PC-9 (cell line): ENCODE measurements around the gene ARCN1. TPM values are rescaled to one million over a fixed set of nuclear protein-coding genes. Genes with fewer than 3 reads are reported as not detected.
"Not testable (repeated sequence)": the region's sequence is repeated elsewhere in the genome, so short reads cannot be mapped to it uniquely, and the experiment has no call there.

ENCODE experiments used
- BruUV-seq: library from RNA; stranded (reverse); fragments of 400-500 nt; replicated peaks from 2 replicates; lab custom pipeline; 2021; lab: Mats Ljungman, UMichigan
- CTCF ChIA-PET: fragments of 300-600 bp; sonication (Branson Sonifier 250); formaldehyde crosslinking; loops from one replicate; lab custom pipeline; 2022; ENCODE audit warnings: antibody characterized with exemption; lab: Charles Lee
- POLR2A ChIA-PET: fragments of 300-600 bp; sonication (Branson Sonifier 250); formaldehyde crosslinking; loops from one replicate; lab custom pipeline; 2022; ENCODE audit warnings: antibody characterized with exemption; ENCODE audit not compliant: unreplicated experiment; lab: Charles Lee
- DNase-seq, 2 experiments: peaks; one replicate each; pipeline versions ENCODE4 v3.0.0 to v3.0.0-alpha.2; 2015 to 2022; ENCODE audit warnings: mixed read lengths in 1 of 2
- H2AFZ ChIP-seq: fragments of 200-600 bp; sonication (generic); 2 replicates; pipeline ENCODE4 v1.8.1; 2017; ENCODE audit warnings: antibody characterized with exemption
- H3F3A ChIP-seq: fragments of 200-600 bp; sonication (generic); 2 replicates; pipeline ENCODE4 v1.8.1; 2017; ENCODE audit warnings: antibody characterized with exemption, mild to moderate bottlenecking, low read depth; ENCODE audit not compliant: insufficient read depth
- H3K27ac ChIP-seq: fragments of 200-600 bp; sonication (generic); 2 replicates; pipeline ENCODE4 v1.6.1; 2016; ENCODE audit warnings: mixed run types
- H3K27me3 ChIP-seq: fragments of 200-600 bp; sonication (generic); 2 replicates; pipeline ENCODE4 v1.6.1; 2016; ENCODE audit warnings: low read depth, mixed run types; ENCODE audit not compliant: insufficient read depth
- H3K36me3 ChIP-seq: fragments of 200-600 bp; sonication (generic); 2 replicates; pipeline ENCODE4 v1.6.1; 2016; ENCODE audit warnings: low read depth, mixed run types
- H3K4me1 ChIP-seq: fragments of 200-600 bp; sonication (generic); replicated peaks from 2 replicates; pipeline ENCODE4 v1.6.1; 2016; ENCODE audit warnings: mixed run types; ENCODE audit not compliant: insufficient read depth
- H3K4me2 ChIP-seq: fragments of 200-600 bp; sonication (generic); 2 replicates; pipeline ENCODE4 v1.6.1; 2017; ENCODE audit warnings: mixed run types
- H3K4me3 ChIP-seq: fragments of 200-600 bp; sonication (generic); 2 replicates; pipeline ENCODE4 v1.6.1; 2016; ENCODE audit warnings: mixed run types
- H3K79me2 ChIP-seq: fragments of 200-600 bp; sonication (generic); 2 replicates; pipeline ENCODE4 v1.6.1; 2017; ENCODE audit warnings: low read depth, mixed run types
- H3K9me2 ChIP-seq: fragments of 200-600 bp; sonication (generic); 2 replicates; pipeline ENCODE4 v1.8.1; 2017; ENCODE audit warnings: mild to moderate bottlenecking; ENCODE audit not compliant: insufficient read depth
- H3K9me3 ChIP-seq: fragments of 200-600 bp; sonication (generic); 2 replicates; pipeline ENCODE4 v1.8.1; 2016; ENCODE audit warnings: low read depth; ENCODE audit not compliant: insufficient read depth
- H4K20me1 ChIP-seq: fragments of 200-600 bp; sonication (generic); 2 replicates; pipeline ENCODE4 v1.8.1; 2017; ENCODE audit not compliant: insufficient read depth
- EZH2 ChIP-seq: fragments of 200-600 bp; sonication (generic); IDR thresholded peaks from 2 replicates; pipeline ENCODE4 v1.8.0; 2017; ENCODE audit warnings: antibody characterized with exemption, low read depth
- intact Hi-C: fragments of 100-400 bp; cut with micrococcal nuclease; formaldehyde crosslinking; loops from one replicate; pipeline ENCODE4 v1.10.0; 2022; ENCODE audit not compliant: unreplicated experiment
- total RNA-seq: library from RNA; stranded (reverse); gene quantifications from 2 replicates; pipeline ENCODE4 v1.2.3, GENCODE V29; 2021
- TF ChIP-seq, protein P1 (sequence below): fragments of 200-600 bp; sonication (generic); conservative IDR thresholded peaks from 2 replicates; pipeline ENCODE4 v1.6.1; 2017; ENCODE audit warnings: mixed run types, antibody characterized with exemption, mild to moderate bottlenecking, moderate library complexity

Gene ARCN1
- total RNA-seq, 1 experiment from 2014 or later = 105 TPM

DNA sequence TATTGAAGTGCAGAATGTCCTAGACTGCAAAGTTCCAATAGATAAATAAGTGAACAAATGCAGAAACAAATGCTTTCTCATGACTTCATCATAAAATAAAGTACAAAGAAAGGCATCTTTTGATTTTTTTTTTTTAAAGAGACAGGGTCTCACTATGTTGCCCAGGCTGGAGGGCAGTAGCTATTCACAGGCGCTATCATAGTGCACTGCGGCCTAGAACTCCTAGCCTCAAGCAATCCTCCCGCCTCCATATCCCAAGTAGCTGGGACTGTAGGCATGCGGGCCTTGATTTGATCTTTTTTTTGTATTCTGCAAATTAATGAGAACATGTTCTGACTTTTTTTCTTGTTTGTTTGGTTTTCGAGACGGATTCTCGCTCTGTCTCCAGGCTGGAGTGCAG, 2.4 kb downstream of the ARCN1 start:
- H3K4me3 ChIP-seq = no peak overlapping the region; the same call in 1 of the 2 replicates
- peaks cover 28% of the 10 kb centered on the region for H3K4me1 ChIP-seq
- ChIA-PET POLR2A (no interaction called here), CTCF (no interaction called here)
- H3K79me2 ChIP-seq = peaks cover 79% of the 10 kb centered on the region
- intact Hi-C loops = no loop called here
- no peak overlapping the region for H3K27ac ChIP-seq
- no peaks in the 10 kb centered on the region for H3K27me3 ChIP-seq
- TF ChIP-seq, protein P1, sequence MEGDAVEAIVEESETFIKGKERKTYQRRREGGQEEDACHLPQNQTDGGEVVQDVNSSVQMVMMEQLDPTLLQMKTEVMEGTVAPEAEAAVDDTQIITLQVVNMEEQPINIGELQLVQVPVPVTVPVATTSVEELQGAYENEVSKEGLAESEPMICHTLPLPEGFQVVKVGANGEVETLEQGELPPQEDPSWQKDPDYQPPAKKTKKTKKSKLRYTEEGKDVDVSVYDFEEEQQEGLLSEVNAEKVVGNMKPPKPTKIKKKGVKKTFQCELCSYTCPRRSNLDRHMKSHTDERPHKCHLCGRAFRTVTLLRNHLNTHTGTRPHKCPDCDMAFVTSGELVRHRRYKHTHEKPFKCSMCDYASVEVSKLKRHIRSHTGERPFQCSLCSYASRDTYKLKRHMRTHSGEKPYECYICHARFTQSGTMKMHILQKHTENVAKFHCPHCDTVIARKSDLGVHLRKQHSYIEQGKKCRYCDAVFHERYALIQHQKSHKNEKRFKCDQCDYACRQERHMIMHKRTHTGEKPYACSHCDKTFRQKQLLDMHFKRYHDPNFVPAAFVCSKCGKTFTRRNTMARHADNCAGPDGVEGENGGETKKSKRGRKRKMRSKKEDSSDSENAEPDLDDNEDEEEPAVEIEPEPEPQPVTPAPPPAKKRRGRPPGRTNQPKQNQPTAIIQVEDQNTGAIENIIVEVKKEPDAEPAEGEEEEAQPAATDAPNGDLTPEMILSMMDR = no peak
- H4K20me1 ChIP-seq = peaks cover 62% of the 10 kb centered on the region
- DNase-seq = no peak
- H3K4me2 ChIP-seq = peak overlapping the region; percentile 95; the same call in 1 of the 2 replicates
- H3K36me3 ChIP-seq = peaks cover 5% of the 10 kb centered on the region; the same call in 1 of the 2 replicates
- H3K9me2 ChIP-seq = no peaks in the 10 kb centered on the region
- no peaks in the 10 kb centered on the region for H3K9me3 ChIP-seq
- H2AFZ ChIP-seq = no peak overlapping the region
- no TSS peak for BruUV-seq
- peaks cover 18% of the 10 kb centered on the region; the same call in 1 of the 2 replicates for H3F3A ChIP-seq

DNA sequence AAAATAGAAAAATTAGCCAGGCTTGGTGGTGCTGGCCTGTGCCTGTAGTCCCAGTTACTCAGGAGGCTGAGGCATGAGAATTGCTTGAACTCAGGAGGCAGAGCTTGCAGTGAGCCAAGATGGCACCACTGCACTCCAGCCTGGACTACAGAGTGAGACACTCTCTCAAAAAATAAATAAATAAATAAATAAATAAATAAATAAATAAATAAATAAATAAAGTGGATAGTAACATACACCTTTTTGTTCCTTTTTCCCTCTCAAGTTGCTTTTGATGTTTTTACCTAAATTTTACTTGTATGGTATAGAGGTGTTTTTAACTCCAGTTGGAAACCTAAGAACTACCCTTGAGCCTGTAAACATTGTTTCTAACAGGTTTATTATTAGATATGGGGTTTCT, 5.8 kb downstream of the ARCN1 start:
- CTCF ChIA-PET, H3K9me2 ChIP-seq, H3K4me2 ChIP-seq, H3K27ac ChIP-seq, H3K4me3 ChIP-seq, intact Hi-C loops, H3K27me3 ChIP-seq, H3K9me3 ChIP-seq, DNase-seq, BruUV-seq, H2AFZ ChIP-seq, POLR2A ChIA-PET: not testable (repeated sequence)
- H3F3A ChIP-seq = peaks cover 12% of the 10 kb centered on the region; the same call in 1 of the 2 replicates
- peaks cover 84% of the 10 kb centered on the region for H3K79me2 ChIP-seq
- peaks cover 13% of the 10 kb centered on the region; the same call in 1 of the 2 replicates for H3K36me3 ChIP-seq
- H3K4me1 ChIP-seq = peaks cover 20% of the 10 kb centered on the region
- H4K20me1 ChIP-seq = peaks cover 83% of the 10 kb centered on the region

DNA sequence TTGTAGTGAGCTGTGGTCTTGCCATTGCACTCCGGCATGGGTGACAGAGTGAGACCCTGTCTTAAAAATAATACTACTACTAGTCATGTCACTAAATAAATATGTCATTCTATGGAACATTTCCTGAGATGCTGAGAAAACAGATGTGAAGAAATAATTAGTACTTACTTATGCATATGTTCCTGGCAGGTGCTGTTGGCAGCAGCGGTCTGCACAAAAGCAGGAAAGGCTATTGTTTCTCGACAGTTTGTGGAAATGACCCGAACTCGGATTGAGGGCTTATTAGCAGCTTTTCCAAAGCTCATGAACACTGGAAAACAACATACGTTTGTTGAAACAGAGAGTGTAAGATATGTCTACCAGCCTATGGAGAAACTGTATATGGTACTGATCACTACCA, 8.8 kb downstream of the ARCN1 start:
- Histone ChIP-seq H2AFZ (no peak overlapping the region), H3K4me3 (no peak overlapping the region), H3K27ac (no peak overlapping the region), H3K36me3 (peaks cover 29% of the 10 kb centered on the region), H3K27me3 (no peaks in the 10 kb centered on the region), H3K79me2 (peaks cover 53% of the 10 kb centered on the region), H3K4me2 (no peak overlapping the region), H3K4me1 (no peaks in the 10 kb centered on the region), H4K20me1 (peaks cover 69% of the 10 kb centered on the region), H3K9me3 (no peaks in the 10 kb centered on the region), H3F3A (no peaks in the 10 kb centered on the region), H3K9me2 (no peaks in the 10 kb centered on the region)
- DNase-seq = no peak
- TF ChIP-seq EZH2 = no peak
- TF ChIP-seq, protein P1 = no peak
- no TSS peak for BruUV-seq
- CTCF ChIA-PET = no interaction called here
- intact Hi-C loops = no loop called here
- POLR2A ChIA-PET = no interaction called here

DNA sequence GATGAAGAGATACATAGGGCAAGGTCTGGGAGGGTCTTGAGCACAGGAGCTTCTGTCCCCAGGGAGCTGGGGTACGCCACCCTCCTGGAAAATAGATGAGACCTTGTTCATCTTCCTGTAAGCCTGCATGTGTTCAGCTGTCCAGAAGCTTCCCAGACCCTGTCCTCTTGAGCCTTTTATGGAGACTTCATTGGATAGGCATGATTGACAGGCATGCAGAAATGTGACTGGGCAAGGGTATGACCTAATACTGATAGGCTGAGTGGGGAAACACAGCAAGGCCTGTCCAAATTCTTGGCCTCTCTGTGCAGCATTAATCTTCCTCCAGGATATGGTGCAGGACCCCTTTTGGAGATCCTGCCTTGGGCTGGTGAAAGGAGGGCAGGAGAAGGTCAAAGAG, 15.7 kb downstream of the ARCN1 start:
- ChIA-PET POLR2A (interaction anchor here (0.6 kb wide), 1 partner anchor 75 kb away, joined by 3 read pairs; no protein-coding TSS in a partner anchor), CTCF (interaction anchor here (0.7 kb wide), 1 partner anchor 417 kb away, joined by 3 read pairs; no protein-coding TSS in a partner anchor)
- no TSS peak for BruUV-seq
- no peak for DNase-seq
- TF ChIP-seq, protein P1 = no peak
- no peak for TF ChIP-seq EZH2
- peaks cover 11% of the 10 kb centered on the region; the same call in 1 of the 2 replicates for H3F3A ChIP-seq
- no peaks in the 10 kb centered on the region for H3K4me1 ChIP-seq
- peaks cover 44% of the 10 kb centered on the region for H4K20me1 ChIP-seq
- no peak overlapping the region for H2AFZ ChIP-seq
- H3K27me3 ChIP-seq = no peaks in the 10 kb centered on the region
- intact Hi-C loops = no loop called here
- no peaks in the 10 kb centered on the region for H3K79me2 ChIP-seq
- no peaks in the 10 kb centered on the region for H3K9me2 ChIP-seq
- no peak overlapping the region for H3K4me2 ChIP-seq
- H3K4me3 ChIP-seq = no peak overlapping the region
- peaks cover 72% of the 10 kb centered on the region for H3K36me3 ChIP-seq
- no peaks in the 10 kb centered on the region for H3K9me3 ChIP-seq
- H3K27ac ChIP-seq = no peak overlapping the region
